H9 (cell line): ENCODE measurements around the gene SLC6A8. TPM values are rescaled to one million over a fixed set of nuclear protein-coding genes. Genes with fewer than 3 reads are reported as not detected.

Experiments used
- DNase-seq: peaks from one replicate; pipeline ENCODE4 v3.0.0-alpha.2; 2017
- H2AFZ ChIP-seq: one replicate; pipeline ENCODE4 v1.6.1; 2013; ENCODE audit warnings: mild to moderate bottlenecking, low read length, control low read depth, moderate library complexity
- H2AK5ac ChIP-seq: 2 replicates; pipeline ENCODE4 v1.6.1; 2013; ENCODE audit warnings: low read length, control low read depth, mixed read lengths; ENCODE audit not compliant: insufficient read length
- H2BK120ac ChIP-seq: one replicate; pipeline ENCODE4 v1.6.1; 2013; ENCODE audit warnings: low read depth, mild to moderate bottlenecking, low read length, control low read depth, inconsistent platforms; ENCODE audit not compliant: poor library complexity, severe bottlenecking
- H2BK12ac ChIP-seq: 2 replicates; pipeline ENCODE4 v1.6.1; 2013; ENCODE audit warnings: low read length, control low read depth, mixed read lengths, low read depth; ENCODE audit not compliant: insufficient read length
- H2BK15ac ChIP-seq: 2 replicates; pipeline ENCODE4 v1.6.1; 2013; ENCODE audit warnings: low read depth, low read length, control low read depth
- H2BK20ac ChIP-seq: one replicate; pipeline ENCODE4 v1.6.1; 2013; ENCODE audit warnings: low read depth, mild to moderate bottlenecking, low read length, control low read depth, inconsistent platforms; ENCODE audit not compliant: poor library complexity, severe bottlenecking
- H2BK5ac ChIP-seq: 2 replicates; pipeline ENCODE4 v1.6.1; 2013; ENCODE audit warnings: low read length, control low read depth, mixed read lengths; ENCODE audit not compliant: insufficient read length
- H3K14ac ChIP-seq: 2 replicates; pipeline ENCODE4 v1.6.1; 2013; ENCODE audit warnings: low read length, control low read depth; ENCODE audit not compliant: insufficient read depth
- H3K18ac ChIP-seq: 2 replicates; pipeline ENCODE4 v1.6.1; 2013; ENCODE audit warnings: low read depth, mild to moderate bottlenecking, mixed read lengths, low read length, control low read depth; ENCODE audit not compliant: insufficient read length
- H3K23ac ChIP-seq: 2 replicates; pipeline ENCODE4 v1.6.1; 2013; ENCODE audit warnings: low read length, control low read depth, mixed read lengths, low read depth; ENCODE audit not compliant: insufficient read length
- H3K23me2 ChIP-seq: 2 replicates; pipeline ENCODE4 v1.6.1; 2013; ENCODE audit warnings: low read depth, mild to moderate bottlenecking, mixed read lengths, low read length, control low read depth; ENCODE audit not compliant: insufficient read length, poor library complexity, severe bottlenecking
- H3K27ac ChIP-seq: 2 replicates; pipeline ENCODE4 v1.5.1; 2013; ENCODE audit warnings: low read length, control low read depth, mixed read lengths, low read depth; ENCODE audit not compliant: insufficient read length
- H3K27me3 ChIP-seq: 2 replicates; pipeline ENCODE4 v1.6.1; 2013; ENCODE audit warnings: low read length, control low read depth, inconsistent platforms; ENCODE audit not compliant: insufficient read depth
- H3K4ac ChIP-seq: 2 replicates; pipeline ENCODE4 v1.6.1; 2013; ENCODE audit warnings: low read depth, mild to moderate bottlenecking, control low read depth, inconsistent platforms, low read length, moderate library complexity
- H3K4me1 ChIP-seq: 2 replicates; pipeline ENCODE4 v1.6.1; 2013; ENCODE audit warnings: low read length, control low read depth, inconsistent platforms; ENCODE audit not compliant: insufficient read depth
- H3K4me2 ChIP-seq: 2 replicates; pipeline ENCODE4 v1.6.1; 2013; ENCODE audit warnings: low read length, control low read depth, mixed read lengths; ENCODE audit not compliant: insufficient read length, insufficient read depth
- H3K56ac ChIP-seq: 2 replicates; pipeline ENCODE4 v1.6.1; 2013; ENCODE audit warnings: low read depth, mild to moderate bottlenecking, mixed read lengths, low read length, control low read depth; ENCODE audit not compliant: insufficient read length
- H3K79me1 ChIP-seq: 2 replicates; pipeline ENCODE4 v1.6.1; 2013; ENCODE audit warnings: low read depth, mild to moderate bottlenecking, moderate library complexity, low read length, control low read depth, inconsistent platforms; ENCODE audit not compliant: insufficient read depth, poor library complexity, severe bottlenecking
- H3K79me2 ChIP-seq: 2 replicates; pipeline ENCODE4 v1.6.1; 2013; ENCODE audit warnings: low read length, control low read depth, inconsistent platforms; ENCODE audit not compliant: insufficient read depth
- H3K9ac ChIP-seq: 2 replicates; pipeline ENCODE4 v1.6.1; 2013; ENCODE audit warnings: low read length, control low read depth, mixed read lengths; ENCODE audit not compliant: insufficient read length; ENCODE audit errors: extremely low read depth
- H3K9me3 ChIP-seq: one replicate; pipeline ENCODE4 v1.6.1; 2013; ENCODE audit warnings: low read depth, low read length, inconsistent platforms; ENCODE audit not compliant: control insufficient read depth
- H3T11ph ChIP-seq: one replicate; pipeline ENCODE4 v1.6.1; 2013; ENCODE audit warnings: mild to moderate bottlenecking, low read length, control low read depth, inconsistent platforms
- H4K20me1 ChIP-seq: one replicate; pipeline ENCODE4 v1.6.1; 2013; ENCODE audit not compliant: control insufficient read depth, insufficient read length, insufficient read depth
- H4K5ac ChIP-seq: 2 replicates; pipeline ENCODE4 v1.6.1; 2013; ENCODE audit warnings: low read depth, mild to moderate bottlenecking, mixed read lengths, low read length, control low read depth; ENCODE audit not compliant: insufficient read length
- H4K8ac ChIP-seq: replicated peaks from 2 replicates; pipeline ENCODE4 v1.6.1; 2013; ENCODE audit warnings: low read length, control low read depth, mixed read lengths, low read depth; ENCODE audit not compliant: insufficient read length
- H4K91ac ChIP-seq: 2 replicates; pipeline ENCODE4 v1.6.1; 2013; ENCODE audit warnings: low read depth, mild to moderate bottlenecking, moderate library complexity, mixed read lengths, low read length, control low read depth; ENCODE audit not compliant: insufficient read length
- H3K27ac Mint-ChIP-seq, 3 experiments: 2 replicates in 2 of 3; 3 replicates in 1 of 3; pipeline ENCODE4 v1.8.0; 2020 to 2021; ENCODE audit warnings: mixed read lengths in 3 of 3, mild to moderate bottlenecking in 1 of 3, moderate library complexity in 1 of 3
- H3K27me3 Mint-ChIP-seq: 2 replicates; pipeline ENCODE4 v1.8.0; 2021; ENCODE audit warnings: low read depth, mild to moderate bottlenecking, moderate library complexity, mixed read lengths
- H3K36me3 Mint-ChIP-seq, 3 experiments: 2 replicates in 2 of 3; 3 replicates in 1 of 3; pipeline ENCODE4 v1.8.0; 2020 to 2021; ENCODE audit warnings: low read depth in 3 of 3, mixed read lengths in 3 of 3; ENCODE audit not compliant: insufficient read depth in 1 of 3
- H3K4me1 Mint-ChIP-seq, 2 experiments: 2 replicates each; pipeline ENCODE4 v1.8.0; 2020; ENCODE audit warnings: mixed read lengths in 2 of 2
- H3K4me3 Mint-ChIP-seq, 2 experiments: 2 replicates in 1 of 2; 3 replicates in 1 of 2; pipeline ENCODE4 v1.8.0; 2020 to 2021; ENCODE audit warnings: mild to moderate bottlenecking in 2 of 2, mixed read lengths in 2 of 2, moderate library complexity in 1 of 2
- H3K9me3 Mint-ChIP-seq, 2 experiments: 2 replicates in 1 of 2; 3 replicates in 1 of 2; pipeline ENCODE4 v1.8.0; 2020; ENCODE audit warnings: mild to moderate bottlenecking in 2 of 2, mixed read lengths in 2 of 2, moderate library complexity in 1 of 2
- CTCF ChIP-seq: fragments of 200-600 bp; sonication (generic); conservative IDR thresholded peaks from 3 replicates; pipeline ENCODE4 v1.8.0; 2021; ENCODE audit warnings: antibody characterized with exemption, mild to moderate bottlenecking
- WGBS: extraction: QIAGEN DNeasy Blood & Tissue Kit; methylation state at CpG from one replicate; pipeline ENCODE4 v1.1.7; 2013; ENCODE audit warnings: missing lambda C conversion rate, low lambda C conversion rate, mixed read lengths; ENCODE audit not compliant: insufficient read length; ENCODE audit errors: extremely low coverage; 5-methylcytosine and 5-hydroxymethylcytosine counted together
- total RNA-seq: library from RNA; stranded (reverse); gene quantifications from 2 replicates; pipeline ENCODE4 v1.2.1, GENCODE V29; 2021

SLC6A8 gene
- total RNA-seq, 1 experiment from 2014 or later: 229 TPM

- no peak for DNase-seq
- WGBS: no CpG with 5 or more reads among the region's 6 CpGs
These were observed 40.4 kb downstream of the SLC6A8 start for GRCh38 chrX:153728095-153728494.

More at GRCh38 chrX:153728095-153728494, 40.4 kb downstream of the SLC6A8 start:
- Histone ChIP-seq H3K14ac (no peak overlapping the region), H3K56ac (no peak overlapping the region), H3T11ph (no peak overlapping the region), H2BK15ac (no peak overlapping the region), H2BK120ac (no peak overlapping the region), H3K4ac (no peak overlapping the region), H2BK12ac (no peak overlapping the region), H3K79me2 (0 out of 2 replicates have a peak, but pooled peaks cover 1% of the 10 kb centered on the region), H3K4me1 (no peaks in the 10 kb centered on the region), H3K27me3 (no peaks in the 10 kb centered on the region), H4K8ac (no peak overlapping the region), H3K9ac (no peak overlapping the region), H4K5ac (no peak overlapping the region), H3K18ac (no peak overlapping the region), H3K79me1 (no peaks in the 10 kb centered on the region), H2BK20ac (no peak overlapping the region), H2AFZ (no peak overlapping the region), H3K23ac (no peak overlapping the region), H3K27ac (no peak overlapping the region), H2BK5ac (no peak overlapping the region), H3K9me3 (peaks cover 36% of the 10 kb centered on the region), H2AK5ac (no peak overlapping the region), H4K20me1 (no peaks in the 10 kb centered on the region), H3K23me2 (peaks cover 4% of the 10 kb centered on the region), H4K91ac (no peak overlapping the region), H3K4me2 (no peak overlapping the region)
- TF ChIP-seq CTCF: no peak; the same call in 2 of the 3 replicates
- Mint-ChIP-seq H3K27ac (no peak overlapping the region), H3K36me3 (peaks cover 8 to 32% (median 30%) of the 10 kb centered on the region in 3 experiments; a peak in 6 of 7 replicates), H3K27me3 (no peaks in the 10 kb centered on the region; the same call in 1 of the 2 replicates), H3K9me3 (peaks cover 54 to 65% of the 10 kb centered on the region in 2 experiments), H3K4me3 (no peak overlapping the region), H3K4me1 (peaks cover 10 to 14% of the 10 kb centered on the region in 2 experiments)
